Cerebellar nuclear complex (tissue), 1 donor: ENCODE measurements around the gene GFPT2.

Experiments used
- DNase-seq, 2 experiments: peaks; one replicate each; lab custom pipeline; 2025; lab: John Stamatoyannopoulos, UW

GFPT2 gene

DNA sequence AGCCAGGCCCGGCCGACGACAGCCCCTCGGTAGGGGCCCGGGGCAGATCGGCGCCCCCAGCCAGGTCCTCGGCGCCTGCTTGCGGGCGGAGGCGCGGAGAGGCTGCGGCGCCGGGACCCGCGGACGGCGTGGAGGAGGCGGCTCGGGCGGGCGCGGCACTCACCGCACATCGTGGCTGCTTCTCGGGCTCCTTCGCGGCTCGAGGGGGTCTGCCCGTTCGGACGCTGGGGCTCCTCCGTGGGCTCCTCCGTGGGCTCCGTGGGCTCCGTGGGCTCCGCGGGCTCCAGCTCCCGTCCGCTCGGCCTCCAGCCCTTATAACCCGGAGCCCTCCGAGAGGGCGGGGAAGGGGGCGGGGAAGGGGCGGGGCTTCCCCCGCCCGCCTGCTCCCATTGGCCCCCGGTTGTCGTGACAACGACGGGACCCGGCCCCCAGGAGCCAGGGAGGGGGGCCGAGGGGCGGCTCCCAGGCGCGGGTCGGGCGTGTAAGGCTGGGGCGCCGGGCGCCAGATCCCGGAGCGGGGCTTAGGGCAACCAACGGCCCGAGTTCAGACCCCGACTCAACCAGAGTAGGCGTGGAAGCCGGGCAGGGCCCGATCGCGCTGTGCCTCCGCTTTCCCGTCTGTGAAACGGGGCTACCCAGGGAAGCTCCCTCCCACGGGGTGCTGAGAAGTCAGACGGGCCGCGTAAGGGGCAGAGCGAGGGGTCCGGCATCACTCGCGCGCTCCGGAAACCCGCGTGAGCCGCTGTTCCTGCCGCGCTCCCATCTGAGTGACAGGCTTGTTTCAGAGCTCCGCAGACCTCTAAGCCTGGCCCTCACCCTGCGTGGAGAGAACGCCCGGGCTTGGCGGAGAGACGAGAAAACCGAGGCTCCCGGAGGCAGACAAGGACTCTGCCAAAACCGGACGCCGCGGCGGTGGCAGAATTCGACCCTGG lies at the start of gene GFPT2:
Gene GFPT2, minus strand, starts transcription at position 289 of the 932 bp plus-strand sequence. Its CDS starts 119 bp downstream, at position 170.
- DNase-seq, result peak in 1 of 2 experiments; percentile 67

DNA sequence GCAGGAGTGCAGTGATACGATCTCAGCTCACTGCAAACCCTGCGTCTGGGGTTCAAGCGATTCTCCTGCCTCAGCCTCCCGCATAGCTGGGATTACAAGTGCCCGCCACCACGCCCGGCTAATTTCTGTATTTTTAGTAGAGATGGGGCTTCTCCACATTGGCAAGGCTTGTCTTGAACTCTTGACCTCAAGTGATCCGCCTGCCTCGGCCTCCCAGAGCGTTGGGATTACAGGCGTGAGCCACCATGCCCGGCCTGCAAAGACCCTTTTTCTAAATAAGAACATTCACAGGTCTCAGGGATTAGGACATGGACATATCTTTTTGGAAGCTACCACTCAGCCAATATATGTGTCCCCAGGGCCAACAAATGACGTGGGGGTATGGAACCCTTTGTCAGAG lies 49.6 kb upstream of the GFPT2 start:
- DNase-seq, result no peak

DNA sequence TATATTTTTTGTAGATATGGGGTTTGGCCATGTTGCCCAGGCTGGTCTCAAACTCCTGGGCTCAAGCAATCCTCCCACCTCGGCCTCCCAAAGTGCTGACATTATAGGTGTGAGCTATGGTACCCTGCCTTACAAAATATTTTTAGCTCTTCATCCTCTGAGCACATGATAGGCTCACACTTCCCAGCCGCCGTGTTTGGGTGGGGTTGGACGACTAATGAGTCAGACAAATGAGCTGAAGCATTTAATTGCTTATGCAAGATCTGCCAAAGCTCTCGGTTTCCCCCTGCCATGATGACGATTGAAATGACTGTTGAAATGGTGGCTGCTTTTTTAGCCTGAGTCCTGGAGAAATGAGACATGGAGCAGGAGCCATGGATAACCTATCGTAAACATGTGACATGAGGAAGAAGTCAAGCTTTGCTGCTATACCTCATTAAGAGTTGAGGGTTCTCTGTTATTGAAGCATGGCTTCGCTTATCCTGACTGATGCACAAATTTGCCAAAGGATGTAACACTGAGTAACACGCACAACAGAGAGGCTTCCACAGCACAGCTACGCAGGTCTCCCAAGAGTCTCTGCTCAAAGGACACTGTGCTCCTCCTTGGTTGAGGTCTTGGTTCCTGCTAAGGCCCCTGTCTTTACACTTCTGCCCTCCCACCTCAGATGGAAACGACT lies 48.2 kb upstream of the GFPT2 start:
- no peak for DNase-seq

DNA sequence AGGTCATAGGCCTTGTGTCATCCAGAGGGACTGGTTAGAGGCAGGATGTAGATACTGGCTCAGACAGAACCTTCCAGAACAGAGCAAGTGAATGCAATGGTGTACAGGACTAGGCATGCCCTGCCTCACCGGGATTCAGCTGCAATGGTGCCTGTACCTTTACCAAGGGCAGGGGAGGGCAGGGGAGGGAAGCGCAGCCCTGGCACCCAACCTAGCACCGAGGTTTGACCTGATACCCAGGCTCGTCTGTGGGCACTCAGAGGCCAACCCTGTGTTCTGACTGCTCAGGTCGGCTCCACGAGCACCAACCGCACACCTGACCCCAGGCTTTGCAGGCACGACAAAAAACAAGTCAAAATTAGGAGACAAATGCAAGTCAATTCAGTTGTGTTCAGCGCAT lies 47.3 kb upstream of the GFPT2 start:
- DNase-seq, result no peak

DNA sequence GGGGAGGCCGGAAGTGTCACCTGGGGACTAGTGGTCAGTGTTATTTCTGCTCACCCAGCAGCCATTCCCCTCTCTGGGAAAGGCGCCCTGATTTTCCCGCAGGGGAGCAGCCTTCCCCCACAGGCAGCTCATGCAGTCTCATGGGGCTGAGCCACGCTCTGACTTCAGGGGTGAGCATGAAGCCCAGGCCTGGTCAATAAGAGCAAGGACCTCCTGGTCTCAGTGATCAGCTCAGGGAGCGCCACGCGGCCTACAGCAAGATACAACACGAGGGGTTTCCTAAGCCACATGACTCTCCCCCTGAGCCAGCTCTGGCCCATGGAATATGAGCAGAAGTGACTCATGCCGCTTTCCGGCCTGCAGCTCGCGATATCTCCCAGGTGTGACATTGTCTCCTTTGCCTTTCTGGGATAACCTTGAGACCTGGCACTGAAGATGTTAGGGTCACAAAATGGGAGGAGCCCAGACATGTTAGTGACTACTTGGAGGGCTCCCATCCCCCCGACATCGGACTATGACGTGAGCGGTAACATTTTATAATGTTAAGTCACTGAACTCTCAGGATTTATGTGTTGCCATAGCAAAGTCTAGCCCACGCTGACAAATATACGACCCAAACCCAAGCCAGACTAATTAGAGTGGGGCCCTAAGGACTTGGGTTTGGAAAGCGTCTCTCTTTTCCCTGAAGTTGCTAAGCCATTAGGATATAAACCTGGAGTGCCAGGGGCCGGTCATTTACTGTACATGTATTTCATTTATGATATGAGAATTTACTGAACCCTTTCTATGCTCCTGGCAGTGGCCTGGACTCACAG lies 46.5 kb upstream of the GFPT2 start:
- no peak for DNase-seq

DNA sequence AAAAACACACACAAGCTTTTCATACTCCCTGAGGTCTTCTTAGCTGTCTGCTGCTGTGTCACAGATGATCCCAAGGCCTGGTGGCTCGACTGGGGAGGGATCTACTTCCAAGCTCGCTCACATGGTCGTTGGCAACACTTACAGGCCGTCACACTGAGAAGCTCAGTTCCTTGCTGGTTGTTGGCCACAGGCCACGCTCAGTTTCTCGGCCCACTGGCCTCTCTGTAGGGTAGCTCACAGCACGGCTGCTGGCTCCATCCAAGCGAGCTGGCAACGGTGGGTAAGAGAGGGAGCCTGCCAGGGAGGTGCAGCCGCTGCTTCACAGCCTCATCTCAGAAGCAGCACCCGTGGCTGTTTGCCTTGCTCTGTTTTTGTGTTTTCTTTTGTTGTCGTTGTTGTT lies 43.8 kb upstream of the GFPT2 start:
- no peak for DNase-seq

DNA sequence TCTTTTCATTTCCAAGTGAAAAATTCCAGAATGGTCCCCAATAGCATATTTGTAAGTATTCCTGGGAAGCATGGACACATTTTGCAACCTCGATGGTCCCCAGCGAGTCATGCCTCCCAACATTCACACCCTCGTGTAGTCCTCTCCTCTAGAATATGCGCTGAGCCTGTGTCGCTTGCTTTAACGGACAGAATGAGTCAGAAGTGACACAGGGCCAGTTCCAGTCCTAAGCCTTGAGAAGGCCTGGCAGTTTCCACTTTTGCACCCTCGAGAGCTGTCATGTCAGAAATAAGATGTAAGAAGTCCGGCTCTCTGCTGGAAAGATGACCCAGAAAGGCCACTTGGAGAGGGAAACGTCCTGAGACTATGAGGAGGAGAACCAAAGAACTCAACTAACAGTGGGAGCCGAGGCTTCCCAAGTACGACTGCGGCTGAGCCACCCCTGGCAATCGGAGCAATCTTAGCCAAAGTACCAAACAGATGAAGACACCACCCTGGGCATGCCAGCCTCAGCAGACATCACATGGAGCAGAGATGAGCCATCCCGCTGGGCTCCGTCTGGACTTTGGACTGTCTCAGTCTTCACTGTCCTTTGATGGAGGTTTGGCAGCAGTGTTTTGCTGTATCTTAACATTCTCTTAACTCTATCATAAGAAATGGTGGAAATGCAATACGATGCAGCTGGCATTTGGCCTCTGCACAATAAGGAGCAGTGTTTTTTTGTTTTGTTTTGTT lies 42.6 kb upstream of the GFPT2 start:
- no peak for DNase-seq

DNA sequence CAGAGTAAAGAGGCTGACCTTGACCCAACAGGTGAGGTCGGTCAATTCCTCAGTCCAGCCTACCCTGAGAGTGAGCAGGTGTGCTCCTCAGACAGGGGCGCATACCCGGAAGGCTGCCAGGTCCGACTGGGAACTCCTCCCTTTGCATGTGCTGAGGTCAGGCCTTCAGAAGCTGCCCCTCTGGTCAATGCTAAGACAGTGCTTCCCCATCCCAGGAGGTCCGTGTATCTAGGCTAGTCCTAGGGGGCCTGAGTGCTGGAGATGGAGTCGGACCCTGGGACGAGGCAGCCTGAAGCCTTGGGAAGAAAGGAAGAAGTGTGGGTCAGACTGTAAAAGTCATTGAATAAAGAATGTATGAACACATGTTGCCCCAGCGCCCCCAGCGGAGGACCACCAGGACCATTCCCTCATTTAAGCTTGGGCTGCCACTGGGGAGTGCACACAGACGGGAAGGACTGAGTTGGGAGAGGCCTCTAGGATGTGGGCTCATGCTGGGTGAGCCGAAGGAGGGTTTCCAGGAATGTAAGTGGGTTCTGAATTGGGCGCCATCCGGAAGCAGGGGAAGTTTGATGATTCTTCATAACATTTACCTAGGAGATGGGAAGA lies 41.0 kb upstream of the GFPT2 start:
- DNase-seq, result no peak

DNA sequence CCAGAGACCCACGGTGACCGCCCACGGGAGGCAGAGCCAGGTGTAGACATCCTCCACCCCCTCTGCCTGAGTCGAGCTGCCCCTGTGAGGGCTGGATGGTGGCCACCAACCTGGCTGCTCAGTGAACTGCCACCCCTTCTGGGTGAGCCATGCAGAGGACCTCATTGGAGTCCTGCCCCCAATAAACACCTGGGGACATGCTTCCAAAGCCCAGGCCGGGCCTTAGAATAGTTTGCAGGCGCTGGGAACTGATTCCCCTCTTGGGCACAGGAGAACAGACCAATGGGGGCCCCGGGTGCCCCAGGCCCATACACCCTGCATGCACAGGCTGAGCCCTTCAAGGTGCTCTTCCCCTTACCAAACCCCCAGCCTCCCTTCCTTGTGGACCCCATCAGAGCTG lies 38.1 kb upstream of the GFPT2 start:
- DNase-seq, result no peak

DNA sequence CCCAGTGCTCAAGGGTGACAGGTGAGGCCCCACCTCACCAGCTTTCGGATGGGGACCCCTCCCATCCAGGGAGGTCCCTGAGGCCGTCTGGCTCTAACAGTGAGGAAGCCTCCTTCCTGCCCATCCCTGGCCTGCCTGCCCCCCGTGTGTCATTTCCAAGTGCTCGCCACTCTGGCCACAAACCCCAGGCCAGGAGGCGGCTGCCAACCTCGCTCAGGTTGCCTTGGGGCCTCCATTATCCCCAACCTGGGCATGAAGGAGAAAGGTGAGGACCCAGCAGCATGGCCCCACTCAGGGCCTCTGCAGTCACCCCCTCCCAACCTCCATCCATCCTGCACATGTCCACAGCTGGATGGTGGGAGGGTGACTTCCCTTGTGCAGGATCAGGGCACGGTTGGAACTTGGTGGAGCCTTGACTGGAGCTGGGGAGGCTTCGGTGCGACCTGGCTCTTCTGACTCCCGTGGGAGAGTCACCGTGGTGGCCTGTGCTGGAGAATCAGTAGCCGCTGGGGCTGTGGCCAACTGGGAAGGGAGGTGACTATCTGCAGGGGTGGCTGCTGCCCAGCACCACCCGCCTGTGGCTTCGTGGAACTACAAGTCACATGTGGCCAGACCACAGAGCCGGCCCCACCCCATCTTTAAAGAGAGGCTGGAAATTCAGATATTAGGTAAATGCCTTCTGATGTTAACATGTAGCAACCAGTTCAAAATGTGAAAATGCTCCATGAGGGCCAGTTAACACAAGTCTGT lies 37.5 kb upstream of the GFPT2 start:
- DNase-seq, result no peak

DNA sequence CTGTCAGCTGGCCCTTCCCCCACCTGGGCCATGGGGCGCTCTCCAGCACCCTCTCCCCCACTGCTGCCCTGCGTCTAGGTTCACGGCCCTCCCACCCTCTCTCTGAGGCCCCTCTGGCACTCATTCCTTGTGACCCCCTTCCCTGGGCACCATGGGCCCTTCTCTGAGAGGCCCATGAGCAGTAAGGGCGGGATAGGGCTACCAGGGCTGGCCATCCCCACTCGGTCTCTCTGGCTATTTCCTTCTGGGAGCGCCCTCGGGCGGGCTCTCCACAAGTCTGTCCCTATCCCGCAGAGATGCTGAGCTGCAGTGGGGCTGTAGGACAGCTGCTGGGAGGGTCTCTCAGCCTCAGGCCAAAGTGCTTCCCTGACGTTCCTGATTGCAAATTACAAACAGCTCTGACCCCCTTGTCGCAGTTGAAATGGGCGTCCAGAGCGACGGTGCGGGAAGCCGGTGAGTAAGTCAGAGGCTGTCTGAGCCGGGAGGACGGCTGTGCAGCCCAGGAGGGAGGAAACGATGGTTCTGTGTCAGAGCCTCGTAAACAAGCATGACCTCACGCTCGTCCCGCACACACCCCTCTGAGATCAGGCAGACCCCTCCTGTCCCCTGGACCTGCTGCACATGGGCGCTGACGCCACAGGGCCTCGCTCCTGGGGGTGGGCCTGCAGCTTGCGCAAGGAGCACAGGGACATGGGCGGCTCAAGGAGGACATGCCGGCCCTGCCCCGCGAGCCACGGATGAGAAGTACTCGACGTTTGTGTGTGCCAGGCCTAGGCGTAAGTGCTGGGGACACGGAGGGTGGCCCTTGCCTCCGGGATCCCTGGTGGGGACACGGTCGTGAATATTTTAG lies 36.3 kb upstream of the GFPT2 start:
- DNase-seq, result no peak

DNA sequence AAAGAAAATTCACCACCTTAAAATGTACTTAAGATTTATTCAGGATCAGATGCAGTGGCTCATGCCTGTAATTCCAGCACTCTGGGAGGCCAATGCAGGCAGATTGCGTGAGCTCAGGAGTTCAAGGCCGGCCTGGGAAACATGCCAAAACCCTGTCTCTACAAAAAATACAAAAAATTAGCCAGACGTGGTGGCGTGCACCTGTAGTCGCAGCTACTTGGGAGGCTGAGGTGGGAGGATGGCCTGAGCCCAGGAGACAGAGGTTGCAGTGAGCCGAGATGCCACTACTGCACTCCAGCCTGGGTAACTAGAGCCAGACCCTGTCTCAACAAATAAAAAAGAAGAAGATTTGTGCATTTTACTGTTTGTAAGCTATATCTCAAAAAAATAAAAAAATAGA lies 34.7 kb upstream of the GFPT2 start:
- DNase-seq, result no peak

DNA sequence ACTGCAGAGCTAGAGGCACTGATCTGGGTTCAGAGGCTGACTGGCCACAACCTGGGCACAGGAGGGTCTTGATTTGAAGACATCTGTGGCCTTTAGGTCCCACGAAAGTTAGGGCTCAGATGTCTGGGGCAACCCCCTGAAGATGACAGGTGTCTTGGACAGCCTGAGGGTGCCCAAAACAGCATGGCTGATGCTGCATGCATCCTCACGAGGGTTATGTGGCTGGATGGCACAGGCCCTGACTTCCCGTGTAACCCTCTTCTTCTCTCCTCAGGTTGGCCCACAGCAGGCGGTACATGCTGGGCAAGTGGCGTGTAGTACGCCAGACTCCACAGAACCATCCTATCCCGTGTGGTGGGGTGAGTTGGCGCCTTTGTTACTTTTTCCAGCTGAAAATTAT lies 29.8 kb upstream of the GFPT2 start:
- DNase-seq, result no peak

DNA sequence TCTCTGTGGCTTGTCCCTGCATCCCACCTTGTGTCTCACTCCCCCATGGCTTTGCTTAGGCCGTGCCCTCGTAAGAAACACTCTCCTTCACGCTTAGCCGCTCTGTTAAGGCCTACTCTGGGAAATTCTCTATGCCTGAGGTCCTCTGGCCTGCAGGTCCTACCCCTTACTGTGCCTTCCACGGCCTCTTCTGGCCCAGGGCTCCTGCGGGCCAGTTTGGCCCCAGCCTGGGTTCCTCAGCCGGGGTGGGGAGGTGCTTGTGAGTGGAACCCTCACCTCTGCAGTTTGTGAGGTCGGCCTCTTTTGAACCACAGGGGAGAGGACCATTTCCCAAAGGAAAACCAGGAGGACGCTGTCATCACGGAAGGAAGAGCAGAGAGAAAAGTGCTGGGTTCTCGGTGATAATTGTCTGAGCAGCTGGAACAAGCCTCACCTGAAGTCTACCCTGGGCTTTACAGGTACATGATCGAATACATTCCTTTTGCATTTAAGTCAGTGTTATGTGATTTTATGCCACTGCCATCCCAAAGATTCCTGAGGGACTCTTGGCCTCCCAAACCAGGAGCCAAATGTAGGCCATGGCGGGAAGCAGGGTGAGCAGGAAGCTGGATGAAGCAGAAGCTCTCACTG lies 28.8 kb upstream of the GFPT2 start:
- DNase-seq, result no peak

DNA sequence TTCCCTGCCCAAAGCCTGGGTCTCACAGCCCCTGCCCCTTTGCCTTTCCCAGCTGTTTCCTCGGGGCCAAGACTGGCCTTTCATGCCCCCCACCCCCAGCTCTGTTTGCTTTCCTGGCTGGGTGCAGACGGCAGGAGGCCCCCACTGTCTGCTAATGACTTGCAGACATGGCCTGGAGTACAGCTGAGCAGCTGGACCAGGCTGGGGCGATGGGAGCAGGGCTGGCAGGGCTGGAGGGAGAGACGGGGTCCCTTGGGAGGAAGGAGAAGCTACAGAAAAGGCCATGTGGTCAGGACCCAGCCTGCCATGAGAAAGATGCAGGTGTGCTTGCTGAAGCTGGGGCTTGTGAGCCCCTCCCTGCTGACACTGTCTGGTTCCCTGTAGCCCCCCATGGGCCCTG lies 28.3 kb upstream of the GFPT2 start:
- no peak for DNase-seq

DNA sequence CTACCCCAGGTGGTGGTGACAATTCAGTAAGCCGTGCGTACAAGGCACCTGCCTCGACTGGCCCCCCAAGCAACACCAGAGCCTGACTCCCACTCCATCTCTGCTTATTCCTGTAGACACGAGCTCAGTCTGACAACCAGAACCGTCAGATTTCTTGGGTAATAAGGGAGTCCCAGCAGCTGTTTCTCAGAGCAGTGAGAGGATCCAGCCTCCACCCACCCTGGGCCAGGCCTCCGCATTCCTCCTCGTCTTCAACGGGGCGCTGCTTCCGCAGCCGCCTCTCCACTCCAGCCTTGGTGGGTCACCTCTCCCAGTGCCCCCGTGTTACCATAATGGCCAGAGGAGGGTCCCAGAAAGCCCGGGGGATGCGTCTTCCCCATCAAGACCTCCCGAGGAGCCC lies 27.7 kb upstream of the GFPT2 start:
- no peak for DNase-seq

DNA sequence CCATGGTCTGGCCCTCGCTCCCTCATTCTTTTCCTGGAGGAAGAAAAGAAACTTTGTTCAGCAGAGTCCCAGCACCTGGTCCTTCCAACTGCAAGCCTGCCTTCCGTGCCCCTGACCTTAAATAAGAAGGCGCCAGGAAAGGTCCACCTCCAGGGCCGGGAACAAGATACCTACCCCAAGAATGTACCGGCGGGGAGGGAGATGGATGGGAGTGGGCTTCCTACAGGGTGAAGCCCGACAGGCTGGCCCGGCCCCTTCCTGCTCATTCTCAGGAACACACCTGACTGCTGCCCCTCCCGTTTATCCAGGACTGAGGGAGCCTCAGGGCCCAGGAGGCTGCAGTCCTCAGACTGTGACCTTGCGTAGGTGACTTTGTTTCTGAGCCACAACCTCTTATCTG lies 27.3 kb upstream of the GFPT2 start:
- DNase-seq, result no peak

DNA sequence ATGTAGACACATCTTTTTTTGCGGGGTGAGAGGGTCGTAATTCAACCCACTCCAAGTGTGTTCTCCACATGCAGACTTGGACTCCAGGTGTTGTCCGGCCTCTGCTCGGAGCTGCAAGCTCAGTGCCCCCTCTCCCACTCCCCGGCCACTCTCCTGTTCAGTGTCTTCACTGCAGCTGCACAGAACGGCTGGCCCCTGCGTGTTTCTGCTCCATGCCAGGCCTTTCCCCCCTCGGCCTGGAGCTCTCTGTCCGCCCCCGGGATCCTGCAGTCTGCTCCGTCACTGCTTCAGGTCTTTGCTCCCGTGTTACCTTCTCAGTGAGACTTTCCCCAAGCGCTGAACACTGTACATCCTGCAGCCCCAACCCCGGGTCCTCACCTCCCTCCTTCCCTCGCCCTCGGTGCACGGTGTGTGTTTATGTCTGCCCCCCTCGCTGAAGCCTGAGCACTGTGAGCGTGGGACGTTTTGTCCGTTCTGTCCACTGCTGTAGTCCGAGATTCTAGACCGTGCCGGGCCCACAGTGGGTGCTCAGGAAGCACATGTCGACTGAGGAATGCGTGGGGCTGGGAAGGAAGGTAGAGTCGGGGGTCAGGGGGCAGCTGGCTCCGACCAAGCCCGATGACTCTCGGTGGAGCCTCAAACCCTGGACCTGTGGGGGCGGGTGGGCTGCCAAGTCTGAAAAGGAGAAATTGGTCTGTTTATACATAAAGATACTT lies 26.4 kb upstream of the GFPT2 start:
- DNase-seq, result no peak
